OCI-LY3 (cell line): ENCODE data around the gene MED6.

Experiments used
- CTCF ChIP-seq: fragments of 200-600, 300-600 bp; sonication (generic); IDR thresholded peaks from 2 replicates; pipeline ENCODE4 v1.5.1; 2014; ENCODE audit warnings: antibody characterized with exemption, low read length, low read depth
- EZH2phosphoT487 ChIP-seq: fragments of 200-600 bp; shearing (Covaris generic); IDR thresholded peaks from 2 replicates; pipeline ENCODE4 v1.6.1; 2018; ENCODE audit warnings: antibody characterized with exemption, mixed run types, low read depth

GRCh38 chr14:70645892-70646291 is 45.4 kb upstream of the MED6 start:
- TF ChIP-seq CTCF = no peak
- no peak for TF ChIP-seq EZH2phosphoT487
